HFF-Myc (cell line): ENCODE results near the gene PES1.

ENCODE experiments used
- DNase-seq: peaks from one replicate; pipeline ENCODE4 v3.0.0-alpha.2; 2011; ENCODE audit warnings: low read depth; ENCODE audit errors: extremely low read depth
- H3K4me3 ChIP-seq: replicated peaks from 2 replicates; pipeline ENCODE4 v1.5.1; 2011; ENCODE audit warnings: low read depth, mild to moderate bottlenecking, control low read depth, low read length
- CTCF ChIP-seq: IDR thresholded peaks from 2 replicates; pipeline ENCODE4 v1.5.1; 2012; ENCODE audit warnings: mild to moderate bottlenecking, low read depth, low read length, control low read depth; ENCODE audit errors: missing control alignments

Gene PES1

GRCh38 chr22:30591588-30592359, at the start of gene PES1:
Gene PES1 (minus strand): TSS chr22:30591910. CDS start chr22:30591833, 77 bp downstream.
- TF ChIP-seq CTCF: no peak
- DNase-seq: peak; percentile 96
- peak within 1 kb of the TSS; percentile 98 for H3K4me3 ChIP-seq

- no peak for DNase-seq
- H3K4me3 ChIP-seq: no peak overlapping the region
- no peak for TF ChIP-seq CTCF
Measured at GRCh38 chr22:30640839-30641430, 49.2 kb upstream of the PES1 start.

- no peak for DNase-seq
- TF ChIP-seq CTCF: no peak
- no peak overlapping the region for H3K4me3 ChIP-seq
Measured at GRCh38 chr22:30640361-30640760, 48.7 kb upstream of the PES1 start.

GRCh38 chr22:30637701-30638114, 46.0 kb upstream of the PES1 start:
- H3K4me3 ChIP-seq: peak overlapping the region; percentile 73
- TF ChIP-seq CTCF: no peak
- DNase-seq: no peak

GRCh38 chr22:30636226-30637077, 44.7 kb upstream of the PES1 start:
- TF ChIP-seq CTCF: no peak
- DNase-seq: no peak
- H3K4me3 ChIP-seq: peak overlapping the region; percentile 73

- peak; percentile 61 for DNase-seq
Measured at GRCh38 chr22:30635273-30636225, 43.8 kb upstream of the PES1 start, which contains the start of gene SLC35E4. Gene SLC35E4 (plus strand): TSS chr22:30635781. CDS start chr22:30636451, 670 bp downstream.

More at GRCh38 chr22:30635273-30636225, 43.8 kb upstream of the PES1 start, which contains the start of gene SLC35E4:
- peak within 1 kb of the TSS; percentile 73 for H3K4me3 ChIP-seq
- peak; percentile 30 for TF ChIP-seq CTCF
